Stimulated activated CD4-positive, alpha-beta T cell treated with anti-CD3 and anti-CD28 coated beads, Interleukin-4, amount 100 ng/mL, for 4 hours (primary cell): Measurements from ENCODE around the gene RASA3.

Source experiments
- DNase-seq, 2 experiments: peaks; one replicate each; pipeline ENCODE4 v3.0.0-alpha.2; 2020

The RASA3 gene

DNA sequence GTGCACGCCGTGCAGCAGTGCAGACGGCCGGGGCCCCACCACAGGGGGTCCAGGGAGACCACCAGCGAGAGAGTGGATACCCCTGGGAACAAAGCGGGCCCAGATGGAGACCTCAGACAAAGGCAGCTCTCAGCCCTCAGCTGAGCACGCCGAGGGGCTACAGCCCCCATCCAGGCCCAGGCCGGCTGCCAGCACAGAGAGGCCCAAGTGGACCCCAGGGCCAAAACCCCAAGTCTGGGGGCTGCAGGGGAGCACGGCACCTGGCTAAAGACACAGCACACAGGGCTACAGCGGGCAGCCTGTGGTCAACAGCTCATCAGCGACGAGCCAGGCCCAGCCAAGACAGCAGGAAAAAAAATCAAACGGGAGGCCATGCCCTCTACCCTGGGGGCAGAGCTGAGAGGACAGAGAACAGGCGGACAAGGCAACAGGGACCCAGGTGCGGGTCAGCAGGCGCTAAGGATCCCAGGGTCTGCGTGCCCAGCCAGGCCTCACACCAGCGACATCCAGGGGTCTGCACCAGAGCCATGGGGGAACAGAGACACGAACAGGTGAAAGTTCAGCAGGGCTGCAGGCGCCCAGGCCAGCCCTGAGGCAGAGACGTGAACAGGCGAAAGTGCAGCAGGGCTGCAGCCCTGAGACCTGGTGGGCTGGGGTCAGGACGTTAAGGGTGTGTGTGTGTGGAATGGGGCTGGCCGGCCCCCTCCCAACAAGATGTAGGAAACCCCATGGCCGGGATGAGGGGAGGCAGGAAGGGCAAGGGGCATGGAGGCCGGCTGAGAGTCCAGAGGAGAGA is 34.3 kb downstream of the RASA3 start:
- DNase-seq: no peak

DNA sequence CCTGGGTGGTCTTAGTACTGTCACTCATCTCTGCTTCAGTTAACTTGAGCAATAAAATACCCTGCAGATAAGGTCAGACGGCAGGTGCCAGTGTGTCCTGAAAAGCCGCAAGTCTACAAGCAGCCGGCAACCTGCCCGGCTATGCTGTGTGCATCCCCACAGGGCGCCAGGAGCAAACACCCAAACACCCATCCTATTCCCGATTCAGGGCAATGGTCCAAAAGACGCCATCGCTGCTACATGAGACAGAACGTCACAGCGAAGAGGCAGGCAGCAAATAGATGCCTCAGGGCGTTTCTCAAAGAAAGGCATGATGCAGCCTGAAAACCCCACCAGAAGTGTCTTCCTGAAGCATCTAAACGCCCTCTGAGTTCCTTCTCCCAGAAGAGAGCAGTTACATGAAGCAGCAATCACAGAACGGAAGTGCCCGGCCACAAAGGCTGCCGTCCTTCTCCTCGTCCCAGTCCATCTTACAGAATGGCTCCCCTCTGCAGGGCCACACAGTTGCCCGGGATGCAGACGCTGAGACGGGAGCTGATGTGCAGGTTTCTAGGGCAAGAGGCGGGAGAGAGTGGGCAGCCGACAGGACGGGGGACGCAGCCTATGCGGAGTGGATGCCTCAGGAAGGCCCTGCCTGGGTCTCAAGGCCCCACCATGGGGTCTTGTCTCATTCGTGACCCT is 35.1 kb downstream of the RASA3 start:
- no peak for DNase-seq

DNA sequence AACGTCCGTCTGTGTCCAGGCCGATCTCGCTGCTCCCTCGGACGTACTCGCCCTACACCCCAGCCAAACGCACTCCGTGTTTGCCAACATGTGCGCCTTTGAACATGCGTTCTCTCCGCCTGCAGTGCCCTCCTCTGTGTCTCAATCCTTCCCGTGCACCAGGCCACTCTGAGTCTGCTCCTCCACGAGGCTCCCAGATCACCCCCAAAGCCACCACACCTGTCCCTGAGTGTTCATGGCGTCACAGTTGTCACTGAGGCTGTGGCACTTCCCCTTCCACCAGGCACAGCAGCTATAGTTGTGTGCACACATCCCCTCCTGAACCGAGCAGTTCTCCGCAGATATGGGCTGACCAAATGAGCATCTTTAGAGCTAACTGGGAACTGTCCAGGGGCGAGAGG is 35.6 kb downstream of the RASA3 start:
- no peak for DNase-seq

DNA sequence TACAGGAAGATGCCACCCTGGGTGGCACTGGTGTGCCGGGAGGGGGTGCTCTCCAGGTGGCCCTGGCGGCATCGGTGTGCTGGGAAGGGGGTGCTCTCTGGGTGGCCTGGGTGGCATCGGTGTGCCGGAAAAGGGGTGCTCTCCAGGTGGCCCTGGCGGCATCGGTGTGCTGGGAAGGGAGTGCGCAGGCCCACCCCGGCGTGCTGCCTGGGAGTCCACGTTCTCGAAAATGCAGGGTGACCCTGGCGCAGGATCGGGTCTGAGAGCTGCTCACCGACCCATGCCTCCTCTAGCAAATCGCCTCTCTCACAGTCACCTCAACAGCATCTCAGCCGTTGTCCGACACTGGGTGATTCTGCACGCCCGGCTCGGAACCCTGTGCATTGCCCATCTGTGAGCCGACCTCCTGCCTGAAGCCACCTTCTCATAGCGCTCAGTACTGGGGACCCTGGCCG is 36.4 kb downstream of the RASA3 start:
- DNase-seq: no peak

DNA sequence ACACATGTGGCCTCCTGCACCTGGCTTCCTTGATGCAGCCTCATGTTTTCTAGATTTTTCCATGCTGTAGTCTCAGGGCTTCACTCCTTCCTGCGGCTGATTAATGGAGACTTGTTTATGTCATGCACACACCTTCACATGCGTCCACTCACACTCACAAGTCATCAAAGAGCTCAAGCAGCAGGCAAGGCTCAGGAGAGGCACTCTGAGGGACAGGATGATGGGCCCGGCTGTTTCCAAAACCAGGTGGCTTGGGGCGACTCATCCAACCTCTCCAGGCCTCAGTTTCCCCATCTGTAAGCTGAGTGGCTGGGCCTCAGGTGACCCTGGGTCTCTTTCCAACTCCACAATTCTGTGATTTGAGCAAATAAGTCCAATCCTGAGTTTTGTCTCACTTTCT is 36.9 kb downstream of the RASA3 start:
- no peak for DNase-seq

DNA sequence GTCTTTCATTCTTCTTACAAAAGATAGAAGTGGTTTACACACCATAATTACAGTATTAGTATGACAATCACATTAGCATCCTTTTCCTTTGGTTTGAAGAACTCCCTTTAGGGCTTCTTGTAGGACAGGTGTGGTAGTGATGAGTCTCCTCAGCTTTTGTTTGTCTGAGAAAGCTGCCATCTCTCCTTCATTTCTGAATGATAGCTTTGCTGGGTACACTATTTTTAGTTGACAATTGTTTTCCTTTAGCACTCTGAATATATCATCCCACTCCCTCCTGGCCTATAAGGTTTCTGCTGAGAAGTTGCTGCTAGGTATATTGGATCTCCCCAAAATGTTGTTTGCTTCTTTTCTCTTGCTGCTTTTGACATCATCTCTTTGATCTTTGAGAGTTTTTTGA is 39.3 kb downstream of the RASA3 start:
- DNase-seq: no peak

DNA sequence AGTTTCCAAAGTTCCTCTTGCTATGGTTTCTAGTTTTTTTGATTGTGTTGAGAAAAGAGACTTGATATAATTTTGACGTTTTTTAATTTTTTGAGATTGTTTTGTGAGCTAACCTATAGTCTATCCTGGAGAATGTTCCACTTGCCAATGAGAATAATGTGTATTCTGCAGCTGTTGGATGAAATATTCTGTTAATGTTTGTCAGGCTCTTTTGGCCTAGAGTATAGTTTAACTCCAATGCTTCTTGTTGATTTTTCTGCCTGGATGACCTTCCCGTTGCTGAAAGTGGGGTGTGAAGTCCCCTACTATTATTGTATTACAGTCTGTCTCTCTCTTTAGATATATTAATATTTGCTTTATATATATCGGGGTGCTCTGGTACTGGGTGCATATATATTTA is 40.0 kb downstream of the RASA3 start:
- DNase-seq: no peak

DNA sequence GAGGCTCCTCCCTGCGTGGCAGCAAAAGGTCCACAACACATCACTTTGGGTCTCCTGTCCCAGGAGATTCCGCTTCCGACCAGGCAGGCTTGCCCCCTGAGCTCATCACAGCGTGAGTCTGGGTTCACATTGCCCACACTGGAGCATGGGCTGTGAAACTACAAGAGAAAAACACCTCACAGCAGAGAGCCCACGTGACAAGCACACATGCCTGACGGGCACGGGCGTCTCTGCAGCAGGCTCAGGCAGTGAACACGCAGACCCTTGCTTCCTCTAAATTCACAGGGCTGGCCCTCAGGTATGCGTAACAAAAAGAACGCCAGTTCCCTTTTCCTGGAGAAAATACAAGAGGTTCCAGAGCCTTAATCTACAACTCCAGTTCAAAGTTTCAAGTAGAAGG is 41.9 kb downstream of the RASA3 start:
- DNase-seq: no peak

DNA sequence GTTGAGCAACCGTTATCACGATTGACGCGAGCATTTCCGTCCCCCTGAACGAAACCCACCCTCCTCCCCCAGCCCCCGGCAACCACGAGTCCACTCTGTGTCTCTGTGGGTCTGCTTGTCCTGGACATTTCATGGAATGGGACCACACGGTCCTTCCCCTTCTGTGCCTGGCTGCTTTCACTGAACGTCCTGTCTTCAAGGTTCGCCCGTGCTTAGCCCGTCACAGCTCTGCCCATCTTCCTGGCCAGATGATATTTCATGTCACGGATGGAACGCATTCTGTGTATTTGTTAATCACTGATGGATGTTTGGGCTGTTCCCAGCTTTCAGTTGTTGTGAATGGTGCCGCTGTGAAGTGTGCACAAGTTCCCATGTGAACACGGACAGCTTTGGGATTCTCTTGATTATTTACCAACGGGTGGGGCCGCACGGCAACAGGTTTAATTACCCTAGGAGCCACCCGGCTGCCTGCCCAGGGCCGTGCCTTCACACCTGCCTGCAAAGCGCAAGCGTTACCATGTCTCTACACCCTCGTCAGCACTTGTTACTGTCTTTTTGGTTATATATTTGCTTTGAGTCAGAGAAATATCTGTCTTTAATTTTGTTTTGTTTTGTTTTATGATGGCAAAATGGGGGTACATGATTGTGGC is 42.5 kb downstream of the RASA3 start:
- no peak for DNase-seq

DNA sequence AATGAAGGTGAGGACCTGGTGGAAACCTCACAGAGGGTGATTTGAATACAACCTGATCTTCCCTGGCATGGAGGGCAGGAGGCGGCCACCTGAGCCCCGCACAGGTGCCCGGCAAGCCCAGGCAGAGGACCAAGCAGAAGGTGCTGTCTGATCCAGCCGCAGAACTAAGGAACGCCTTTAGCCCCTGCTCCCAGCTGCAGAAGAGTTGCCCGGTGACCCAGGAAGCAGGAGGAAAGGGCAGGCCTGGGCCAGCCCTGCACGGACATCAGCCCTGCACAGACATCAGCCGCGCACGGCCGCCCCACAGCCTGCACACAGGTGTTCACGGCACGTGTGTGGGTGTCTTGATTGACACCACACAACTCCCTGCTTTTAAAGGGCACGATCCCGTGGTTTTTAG is 43.1 kb downstream of the RASA3 start:
- DNase-seq: no peak

DNA sequence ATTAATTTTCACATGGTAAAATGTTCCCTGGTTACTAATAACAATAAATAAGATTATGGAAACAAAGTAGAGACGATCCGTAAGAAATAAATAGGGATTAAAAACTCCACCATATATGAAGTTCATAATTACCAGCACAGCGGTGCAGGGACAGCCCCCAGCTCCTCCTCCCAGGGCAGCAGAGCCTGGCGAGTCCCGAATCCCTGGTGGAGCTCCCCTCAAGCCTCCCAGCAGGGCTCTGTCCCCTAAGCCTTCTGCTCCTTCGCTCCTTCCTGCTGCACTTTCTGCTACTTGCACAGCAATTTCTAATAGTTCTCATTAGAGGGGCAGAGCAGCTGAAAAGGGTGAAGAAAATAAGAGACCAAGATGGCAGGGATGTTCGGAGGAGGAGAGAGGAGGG is 43.6 kb downstream of the RASA3 start:
- no peak for DNase-seq

DNA sequence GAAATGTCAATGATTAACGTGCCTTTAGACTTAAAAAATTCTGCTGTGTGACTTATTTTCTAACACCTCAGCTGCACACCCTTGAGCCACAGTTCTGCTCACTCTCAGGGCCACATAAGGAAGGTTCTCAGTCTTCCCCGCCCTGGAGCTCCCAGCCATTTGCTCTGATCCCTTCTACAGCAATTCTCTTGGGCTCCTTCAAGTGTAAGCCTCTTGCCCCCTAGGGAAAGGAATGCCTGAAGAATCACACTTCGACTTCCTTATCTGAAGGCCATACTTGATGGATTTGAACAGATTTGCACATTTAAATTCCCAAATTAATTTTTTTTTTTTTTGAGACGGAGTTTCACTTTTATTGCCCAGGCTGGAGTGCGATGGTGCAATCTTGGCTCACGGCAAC is 44.2 kb downstream of the RASA3 start:
- no peak for DNase-seq

DNA sequence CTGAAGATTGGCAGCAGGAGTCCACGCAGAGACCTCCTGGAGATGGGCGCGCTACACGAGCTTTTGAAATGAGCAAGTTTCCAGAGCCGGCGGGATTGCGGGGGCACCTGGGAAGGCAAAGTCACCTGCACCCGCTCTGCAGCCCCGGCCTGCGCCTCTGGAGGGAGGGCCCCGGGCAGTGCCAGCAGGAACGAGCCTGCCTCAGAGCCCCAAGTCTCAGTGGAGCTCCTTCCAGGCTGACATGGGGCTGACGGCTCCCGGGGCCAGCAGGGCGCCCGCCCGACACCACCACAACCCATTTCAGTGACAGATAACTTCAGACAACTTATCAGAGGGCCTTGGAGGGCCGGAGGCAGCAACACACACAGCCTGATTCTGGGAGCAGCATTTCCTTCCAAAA is 45.0 kb downstream of the RASA3 start:
- DNase-seq: no peak

DNA sequence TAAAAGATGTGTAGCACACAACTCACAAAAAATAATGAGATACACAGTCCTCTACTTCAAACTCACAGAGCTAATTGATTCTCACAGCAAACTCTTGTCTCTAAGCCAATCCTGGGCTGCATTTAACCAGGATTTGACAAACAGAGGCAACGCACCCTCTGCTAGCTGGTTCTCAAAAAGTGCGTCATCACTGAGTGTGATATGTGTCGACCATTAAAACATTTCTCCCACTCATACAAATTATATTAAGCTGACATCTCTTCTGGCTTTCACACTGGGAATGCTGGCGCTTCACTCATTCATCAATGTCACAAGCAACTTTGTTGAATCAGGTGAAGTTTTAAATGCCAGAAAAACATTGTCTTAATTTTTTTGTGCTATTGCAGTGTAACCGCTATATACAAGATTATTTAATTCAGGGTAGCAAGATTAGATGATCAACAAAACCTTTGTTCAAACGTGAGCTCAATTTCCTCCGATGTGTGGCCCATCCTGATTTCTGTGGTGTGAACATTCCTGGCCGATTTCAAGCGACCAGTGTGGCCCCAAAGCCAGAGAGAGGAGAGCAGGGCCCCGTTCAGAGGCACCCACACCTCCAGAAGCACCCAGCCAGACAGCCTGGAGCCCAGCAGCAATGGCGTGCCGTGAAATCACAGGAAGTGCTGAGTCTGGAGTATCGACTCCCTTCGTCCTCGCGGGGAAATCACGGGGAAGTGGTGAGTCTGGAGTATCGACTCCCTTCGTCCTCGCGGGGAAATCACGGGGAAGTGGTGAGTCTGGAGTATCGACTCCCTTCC is 49.4 kb downstream of the RASA3 start:
- no peak for DNase-seq

DNA sequence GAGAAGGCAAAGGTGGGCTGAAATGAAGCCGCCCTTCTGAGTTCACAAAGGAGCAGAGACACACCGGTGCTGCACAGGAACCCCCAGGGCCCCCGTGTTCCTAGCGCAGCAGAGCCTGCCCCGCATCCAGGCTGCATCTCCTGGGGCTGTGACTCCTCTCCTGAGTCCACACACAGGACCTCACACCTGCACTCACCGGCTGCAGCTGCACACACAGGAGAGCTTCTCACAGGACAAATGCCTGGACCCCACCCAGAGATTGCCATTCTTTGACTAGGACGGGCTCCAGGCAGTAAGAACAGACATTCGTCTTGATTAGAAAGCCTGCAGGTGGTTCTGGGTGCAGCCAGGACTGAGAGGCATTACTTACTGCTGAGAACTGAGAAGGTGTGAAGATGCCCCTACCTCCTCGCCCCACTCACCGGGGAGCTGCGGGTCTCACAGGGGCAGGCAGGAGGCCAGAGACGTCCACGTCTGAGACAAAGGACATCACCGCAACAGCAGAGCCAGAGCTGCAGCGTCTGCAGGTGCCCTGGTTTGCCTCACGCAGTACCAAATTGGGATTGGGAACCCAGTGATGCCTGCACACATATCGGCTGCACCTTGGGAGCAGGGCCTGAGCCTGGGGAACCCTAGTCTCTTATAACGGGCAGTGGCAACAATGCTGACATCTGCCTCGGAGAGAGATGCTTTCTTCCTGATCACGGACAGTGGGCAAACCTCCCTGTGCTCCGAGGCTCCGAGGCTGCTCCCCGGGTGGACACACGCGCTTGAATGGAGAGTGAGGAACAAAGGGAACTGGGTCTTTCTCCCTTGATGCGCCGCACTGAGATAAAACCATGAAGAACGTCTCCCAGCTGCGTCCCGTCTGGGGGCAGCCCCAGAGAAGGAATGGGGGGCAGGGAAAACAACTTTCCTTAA is 50.4 kb downstream of the RASA3 start:
- no peak for DNase-seq

DNA sequence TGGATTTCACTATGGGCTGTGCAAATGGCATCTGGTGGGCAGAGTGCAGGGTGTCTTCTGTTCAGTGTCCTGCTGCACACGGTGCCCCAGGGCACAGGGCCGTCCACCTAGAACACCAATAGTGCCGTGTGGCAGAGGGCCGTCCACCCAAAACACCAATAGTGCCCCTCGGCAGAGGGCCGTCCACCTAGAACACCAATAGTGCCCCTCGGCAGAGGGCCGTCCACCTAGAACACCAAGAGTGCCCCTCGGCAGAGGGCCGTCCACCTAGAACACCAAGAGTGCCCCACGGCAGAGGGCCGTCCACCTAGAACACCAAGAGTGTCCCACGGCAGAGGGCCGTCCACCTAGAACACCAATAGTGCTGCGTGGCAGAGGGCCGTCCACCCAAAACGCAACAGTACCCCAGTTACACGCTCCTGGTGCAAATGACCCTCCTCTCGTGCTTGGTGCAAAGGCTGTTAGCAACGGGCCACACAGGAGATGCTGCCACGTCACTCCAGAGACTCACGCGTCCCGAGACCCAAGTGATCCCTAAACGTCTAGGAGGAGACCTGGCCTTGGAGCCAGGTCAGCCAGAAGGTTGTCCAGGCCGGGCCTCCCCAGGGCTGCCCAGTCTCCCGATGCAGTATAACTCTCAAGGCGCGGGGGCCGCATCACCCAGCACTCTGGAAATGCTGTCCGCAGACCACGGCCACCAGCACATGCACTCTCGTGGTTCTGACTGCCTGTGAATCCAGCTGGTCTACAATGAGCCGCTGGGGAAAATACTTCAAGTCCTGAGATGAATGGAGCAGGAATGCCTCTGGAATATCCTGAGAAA is 51.5 kb downstream of the RASA3 start:
- no peak for DNase-seq

DNA sequence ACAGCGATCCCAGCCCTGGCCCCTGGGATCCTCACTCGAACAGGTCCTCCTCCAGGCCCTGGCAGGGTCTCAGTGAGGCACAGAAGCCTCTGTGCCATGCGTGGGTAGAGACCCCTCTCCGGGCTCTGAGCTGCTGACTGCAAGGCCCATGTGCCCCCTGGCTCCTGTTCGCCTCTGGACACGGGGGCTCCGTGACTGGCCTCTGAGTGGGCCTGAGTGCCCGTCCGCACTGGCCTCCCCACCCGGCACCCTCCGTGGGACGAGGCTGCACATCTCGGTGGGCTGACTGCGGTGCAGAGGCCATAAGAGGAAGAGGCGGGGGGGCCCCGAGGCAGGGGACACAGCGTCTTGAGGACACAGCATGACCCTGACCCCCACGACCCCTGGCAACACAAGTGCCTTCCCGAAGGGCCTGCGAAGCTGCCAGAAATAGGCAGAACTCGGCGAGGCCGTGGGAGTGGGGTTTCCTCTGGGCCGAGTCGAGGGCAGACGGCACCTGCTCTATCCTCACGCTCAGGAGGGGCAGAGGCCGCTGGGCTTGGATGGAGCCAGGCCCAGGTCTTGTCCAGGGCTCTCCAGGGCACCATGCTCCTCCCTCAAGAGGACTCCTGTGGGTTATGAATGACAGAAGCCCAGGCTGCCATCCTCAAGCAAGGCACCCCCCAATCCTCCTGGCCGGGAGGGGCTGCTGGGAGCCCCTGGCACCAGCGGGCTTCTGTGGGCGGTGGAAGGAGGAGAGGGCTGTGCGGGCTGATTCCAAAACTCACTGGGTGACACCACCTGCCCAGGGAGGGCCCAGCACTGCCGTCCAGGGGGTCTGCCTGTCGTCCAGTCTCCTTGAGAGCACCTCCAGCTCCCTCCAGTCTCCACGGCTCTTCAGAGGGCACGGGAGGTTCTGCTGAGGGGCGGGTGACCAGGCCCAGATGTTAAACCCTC is 52.6 kb downstream of the RASA3 start:
- DNase-seq: no peak

DNA sequence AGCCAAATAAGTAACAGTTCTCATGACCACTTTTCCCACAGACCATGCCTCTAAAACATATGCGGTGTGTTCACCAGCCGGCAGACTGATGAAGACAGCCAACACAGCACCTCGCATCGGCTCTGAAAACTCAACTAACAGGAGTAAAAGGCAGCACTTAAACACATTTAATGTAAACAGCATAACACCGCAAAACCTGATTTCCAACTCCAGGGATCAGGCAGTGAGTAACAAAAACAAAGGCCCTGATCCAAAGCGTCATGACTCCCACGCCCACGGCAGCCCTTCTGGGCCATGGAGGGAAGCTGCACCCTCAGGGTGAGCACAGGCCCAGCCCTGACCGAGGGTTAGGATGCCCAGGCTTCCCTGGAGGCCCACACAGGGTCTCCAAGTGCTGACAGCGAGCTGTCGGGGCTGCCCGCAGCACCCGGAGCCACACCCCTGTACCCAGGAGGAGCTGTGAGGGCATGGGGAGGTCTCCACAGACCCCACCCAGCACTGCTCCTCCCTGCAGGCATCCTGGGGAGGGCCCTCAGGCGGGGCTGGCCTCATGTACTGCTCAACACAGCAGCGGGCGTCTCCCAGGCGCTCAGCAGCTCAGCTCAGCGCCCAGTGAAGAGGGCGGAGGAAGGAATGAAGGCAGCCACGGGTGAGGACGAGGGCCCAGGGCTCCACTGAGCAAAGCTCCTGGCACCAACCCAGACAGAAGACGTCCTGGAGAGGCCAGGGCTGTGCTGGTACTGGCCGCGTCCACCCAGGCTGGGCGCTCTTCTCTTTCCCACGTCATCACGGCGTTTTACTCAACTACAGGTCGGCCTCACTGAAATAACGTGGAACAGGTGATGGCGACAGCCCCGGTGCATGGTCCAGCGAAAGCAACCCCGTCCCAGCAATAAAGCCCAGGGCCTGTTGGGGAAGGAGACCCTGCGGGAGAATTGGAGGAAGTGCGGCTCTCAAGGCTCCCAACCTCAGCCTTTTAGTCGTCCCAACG is 53.7 kb downstream of the RASA3 start:
- DNase-seq: no peak

DNA sequence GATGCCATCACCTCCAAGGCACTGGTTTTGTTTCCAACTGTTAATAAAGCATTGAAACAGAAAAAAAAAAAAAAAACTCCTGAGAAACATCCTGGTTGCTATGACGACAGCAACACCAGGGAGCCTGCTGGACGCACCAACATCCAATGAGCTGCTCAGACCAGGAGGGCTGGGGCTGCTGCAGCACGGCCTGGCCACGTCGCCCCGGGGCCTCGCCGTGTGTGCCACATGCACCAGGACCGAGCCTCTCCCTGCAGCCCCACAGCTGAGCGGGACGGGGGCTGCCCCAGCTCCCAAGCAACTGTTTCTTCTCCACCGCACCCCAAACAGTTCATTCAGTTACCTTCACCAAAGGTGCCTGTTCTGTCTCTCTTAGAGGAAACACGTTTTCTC is 54.5 kb downstream of the RASA3 start:
- no peak for DNase-seq
